Chondrocyte (in vitro differentiated cells): Measurements from ENCODE around the gene ADCYAP1. TPM values are rescaled to one million over a fixed set of nuclear protein-coding genes. Genes with fewer than 3 reads are reported as not detected.

Experiments used
- DNase-seq: peaks from one replicate; pipeline ENCODE4 v3.0.0; 2021; ENCODE audit warnings: mixed read lengths, low spot score
- H3K27ac Mint-ChIP-seq: one replicate; pipeline ENCODE4 v1.8.0; 2021; ENCODE audit warnings: mild to moderate bottlenecking, moderate library complexity, mixed read lengths; ENCODE audit not compliant: unreplicated experiment
- H3K27me3 Mint-ChIP-seq: 2 replicates; pipeline ENCODE4 v1.8.0; 2021; ENCODE audit warnings: low read depth, mixed read lengths
- H3K36me3 Mint-ChIP-seq: 2 replicates; pipeline ENCODE4 v1.8.0; 2021; ENCODE audit warnings: low read depth, mixed read lengths
- H3K4me1 Mint-ChIP-seq: 2 replicates; pipeline ENCODE4 v1.8.0; 2021; ENCODE audit warnings: low read depth, mild to moderate bottlenecking, mixed read lengths
- H3K4me3 Mint-ChIP-seq: one replicate; pipeline ENCODE4 v1.8.0; 2021; ENCODE audit warnings: mild to moderate bottlenecking, moderate library complexity, mixed read lengths; ENCODE audit not compliant: unreplicated experiment
- H3K9me3 Mint-ChIP-seq: 2 replicates; pipeline ENCODE4 v1.8.0; 2021; ENCODE audit warnings: low read depth, mixed read lengths
- total RNA-seq: library from RNA; stranded (reverse); gene quantifications from 3 replicates; pipeline ENCODE4 v1.2.1, GENCODE V29; 2021
- TF ChIP-seq, protein P1 (sequence below): fragments of 200-600 bp; sonication (generic); IDR thresholded peaks from 2 replicates; pipeline ENCODE4 v1.5.0; 2021; ENCODE audit warnings: antibody characterized with exemption, mild to moderate bottlenecking, moderate library complexity

The ADCYAP1 gene
- total RNA-seq, 1 donor from 2014 or later, result not detected

DNA sequence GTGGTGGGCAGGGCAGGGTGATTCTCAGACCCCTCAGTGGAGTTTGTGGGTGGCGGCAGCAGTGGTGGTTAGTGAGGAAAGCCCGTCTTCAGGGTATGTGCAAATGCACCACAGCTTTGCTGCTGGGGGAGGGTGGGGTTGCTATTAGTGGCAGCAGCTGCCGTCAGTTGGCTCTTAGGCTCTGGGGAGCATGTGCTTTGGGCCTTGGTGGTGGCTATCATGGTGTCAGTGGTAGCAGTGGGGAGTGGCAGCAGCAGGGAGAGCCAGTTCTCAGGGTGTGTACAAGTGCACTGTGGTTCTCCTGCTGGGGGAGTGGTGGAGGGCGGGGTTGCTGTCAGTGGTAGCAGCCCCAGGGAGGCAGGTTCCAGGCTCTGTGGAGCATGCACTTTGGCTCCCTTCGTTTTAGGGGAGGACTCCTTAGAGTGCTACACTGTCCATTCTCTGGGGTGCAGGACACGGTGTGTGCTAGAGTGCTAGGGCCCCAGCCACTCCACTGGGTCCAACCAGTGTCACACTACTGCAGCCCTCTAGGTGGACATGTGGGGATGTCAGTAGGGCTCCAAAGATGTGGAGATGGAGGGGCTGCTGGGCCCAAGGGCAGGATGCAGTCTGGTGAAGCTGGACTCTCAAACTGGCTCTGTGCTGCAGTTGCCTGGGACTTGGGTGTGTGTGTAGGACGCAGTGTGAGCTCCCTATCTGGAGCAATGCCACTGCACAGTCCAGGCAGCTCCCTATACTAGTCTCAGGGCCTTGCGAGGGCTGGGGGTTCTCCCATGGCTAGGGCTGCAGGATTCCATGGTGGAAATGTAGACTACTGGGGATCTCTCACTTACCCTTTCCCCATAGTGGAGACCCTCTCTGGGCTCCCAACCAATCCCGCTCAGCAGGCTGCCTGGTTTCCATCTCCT is 45.3 kb downstream of the ADCYAP1 start:
- Mint-ChIP-seq H3K4me3 (no peak overlapping the region), H3K27ac (no peak overlapping the region), H3K36me3 (no peaks in the 10 kb centered on the region), H3K9me3 (peaks cover 2% of the 10 kb centered on the region), H3K27me3 (peaks cover 18% of the 10 kb centered on the region), H3K4me1 (no peaks in the 10 kb centered on the region)
- TF ChIP-seq, protein P1, sequence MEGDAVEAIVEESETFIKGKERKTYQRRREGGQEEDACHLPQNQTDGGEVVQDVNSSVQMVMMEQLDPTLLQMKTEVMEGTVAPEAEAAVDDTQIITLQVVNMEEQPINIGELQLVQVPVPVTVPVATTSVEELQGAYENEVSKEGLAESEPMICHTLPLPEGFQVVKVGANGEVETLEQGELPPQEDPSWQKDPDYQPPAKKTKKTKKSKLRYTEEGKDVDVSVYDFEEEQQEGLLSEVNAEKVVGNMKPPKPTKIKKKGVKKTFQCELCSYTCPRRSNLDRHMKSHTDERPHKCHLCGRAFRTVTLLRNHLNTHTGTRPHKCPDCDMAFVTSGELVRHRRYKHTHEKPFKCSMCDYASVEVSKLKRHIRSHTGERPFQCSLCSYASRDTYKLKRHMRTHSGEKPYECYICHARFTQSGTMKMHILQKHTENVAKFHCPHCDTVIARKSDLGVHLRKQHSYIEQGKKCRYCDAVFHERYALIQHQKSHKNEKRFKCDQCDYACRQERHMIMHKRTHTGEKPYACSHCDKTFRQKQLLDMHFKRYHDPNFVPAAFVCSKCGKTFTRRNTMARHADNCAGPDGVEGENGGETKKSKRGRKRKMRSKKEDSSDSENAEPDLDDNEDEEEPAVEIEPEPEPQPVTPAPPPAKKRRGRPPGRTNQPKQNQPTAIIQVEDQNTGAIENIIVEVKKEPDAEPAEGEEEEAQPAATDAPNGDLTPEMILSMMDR, result no peak
- DNase-seq, result no peak

DNA sequence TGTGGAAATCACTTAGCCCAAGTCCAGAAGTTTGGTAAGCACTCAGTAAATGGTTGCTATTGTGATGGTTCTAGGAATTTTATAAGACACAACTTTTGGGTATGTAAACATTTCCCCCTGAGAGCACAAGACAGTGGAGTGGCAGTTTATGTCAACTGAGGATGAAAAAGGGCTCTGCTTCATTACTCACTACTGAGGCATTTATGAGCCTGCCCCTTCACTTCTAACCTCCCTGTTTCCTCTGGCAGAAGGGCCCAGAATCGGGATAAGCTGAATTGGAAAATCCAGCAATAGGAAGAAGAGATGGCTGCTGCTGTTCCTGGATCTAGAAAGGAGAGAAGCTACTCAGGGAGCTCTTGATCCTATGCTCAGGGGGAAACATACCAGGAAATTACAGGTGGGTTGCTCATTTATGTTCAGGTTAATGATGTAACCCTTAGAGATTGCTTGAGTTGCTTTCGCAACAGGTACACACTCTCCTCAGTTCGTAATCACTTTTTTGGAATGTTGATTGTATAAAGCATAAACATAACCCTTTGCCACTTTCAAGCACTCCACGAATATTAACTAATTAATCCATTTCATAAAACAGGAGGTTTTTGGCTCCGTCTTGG is 46.3 kb downstream of the ADCYAP1 start:
- H3K4me1 Mint-ChIP-seq, result no peaks in the 10 kb centered on the region
- TF ChIP-seq, protein P1, result no peak
- no peak for DNase-seq
- no peak overlapping the region for H3K27ac Mint-ChIP-seq
- no peak overlapping the region for H3K4me3 Mint-ChIP-seq
- no peaks in the 10 kb centered on the region for H3K36me3 Mint-ChIP-seq
- H3K27me3 Mint-ChIP-seq, result peaks cover 23% of the 10 kb centered on the region
- H3K9me3 Mint-ChIP-seq, result peaks cover 2% of the 10 kb centered on the region

DNA sequence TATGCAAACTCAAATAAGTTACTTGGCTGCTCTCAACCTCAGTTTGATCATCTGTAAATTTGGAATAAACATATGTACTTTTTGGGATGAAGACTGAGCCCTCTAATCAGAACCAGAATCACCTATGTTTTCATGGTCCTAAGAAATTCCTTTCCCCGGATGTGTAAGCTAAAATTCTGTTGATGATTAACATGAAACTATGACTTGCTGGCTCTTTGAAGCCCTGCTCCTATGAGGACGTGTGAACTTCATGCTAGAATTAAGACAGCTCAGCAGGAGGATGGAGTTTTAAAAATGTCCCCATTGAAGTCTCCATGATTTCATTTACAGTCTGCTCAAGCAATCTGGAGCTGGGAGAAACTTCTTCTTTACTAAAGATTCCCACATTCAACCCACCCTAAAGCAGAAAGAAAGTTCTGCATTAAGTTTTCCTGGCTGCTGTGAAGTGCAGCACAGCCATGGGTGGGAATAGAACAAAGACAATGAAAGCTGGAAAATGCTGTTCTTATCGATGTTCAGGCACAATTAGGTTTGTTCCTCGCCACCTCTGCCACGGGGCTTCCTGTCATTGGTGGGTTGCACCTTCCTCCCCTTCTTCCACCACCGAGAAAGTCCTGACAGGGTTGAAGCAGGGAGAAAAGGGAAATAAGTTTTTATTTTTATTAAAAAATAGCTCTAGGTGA is 50.9 kb downstream of the ADCYAP1 start:
- no peak overlapping the region for H3K4me3 Mint-ChIP-seq
- DNase-seq, result no peak
- no peaks in the 10 kb centered on the region for H3K4me1 Mint-ChIP-seq
- H3K27me3 Mint-ChIP-seq, result peaks cover 32% of the 10 kb centered on the region
- H3K27ac Mint-ChIP-seq, result no peak overlapping the region
- H3K36me3 Mint-ChIP-seq, result no peaks in the 10 kb centered on the region
- no peaks in the 10 kb centered on the region for H3K9me3 Mint-ChIP-seq
- TF ChIP-seq, protein P1, result no peak

DNA sequence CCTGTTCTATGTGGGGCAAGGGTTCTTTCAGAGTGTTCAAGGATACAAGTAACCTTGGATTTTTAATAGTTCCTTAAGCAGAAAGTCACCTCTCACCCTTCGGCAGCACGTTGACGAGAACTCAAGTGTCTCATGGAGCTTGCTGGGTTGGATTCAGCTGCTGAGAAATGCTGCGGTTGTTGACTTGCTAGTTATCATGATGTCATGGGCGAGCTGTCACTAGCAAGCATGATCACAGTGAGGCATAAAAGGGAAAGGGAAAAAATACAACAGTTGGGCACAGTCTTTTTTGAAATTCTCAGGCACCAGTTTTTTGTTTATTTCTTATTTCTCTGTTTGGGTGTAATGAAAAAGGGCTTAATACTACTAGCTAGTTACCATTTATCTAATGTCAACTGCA is 53.2 kb downstream of the ADCYAP1 start:
- Mint-ChIP-seq H3K36me3 (no peaks in the 10 kb centered on the region), H3K27me3 (peaks cover 32% of the 10 kb centered on the region), H3K4me3 (no peak overlapping the region), H3K9me3 (no peaks in the 10 kb centered on the region), H3K27ac (no peak overlapping the region), H3K4me1 (peaks cover 11% of the 10 kb centered on the region)
- DNase-seq, result no peak
- TF ChIP-seq, protein P1, result no peak

DNA sequence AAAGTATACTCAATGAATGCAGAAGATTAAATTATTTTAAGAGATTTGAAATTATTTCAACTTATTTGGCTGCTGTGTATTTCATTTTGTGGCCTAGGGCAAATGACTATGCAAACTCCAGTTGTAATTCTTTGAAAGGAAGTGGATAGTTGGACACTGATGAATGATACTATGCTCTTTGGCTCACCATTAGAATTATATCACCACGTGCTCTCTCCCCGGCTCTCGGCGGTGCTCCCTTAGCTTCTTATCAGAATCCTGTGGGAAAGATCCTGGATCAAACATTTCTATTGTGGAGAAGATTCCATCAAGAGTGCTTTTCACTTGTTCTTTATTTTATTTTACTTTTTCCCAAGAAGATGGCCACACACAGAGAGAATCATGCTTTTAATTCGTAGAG is 55.2 kb downstream of the ADCYAP1 start:
- DNase-seq, result no peak
- Mint-ChIP-seq H3K36me3 (no peaks in the 10 kb centered on the region), H3K27me3 (peaks cover 32% of the 10 kb centered on the region), H3K4me1 (peaks cover 11% of the 10 kb centered on the region), H3K4me3 (no peak overlapping the region), H3K27ac (no peak overlapping the region), H3K9me3 (no peaks in the 10 kb centered on the region)
- TF ChIP-seq, protein P1, result no peak
